ENCODE measurements around the gene FBXW5. TPM values are rescaled to one million over a fixed set of nuclear protein-coding genes. Genes with fewer than 3 reads are reported as not detected.

The FBXW5 gene
- total RNA-seq, 1 experiment from 2014 or later, result 50.8 TPM

- Mint-ChIP-seq H3K27ac (ENCODE audit: unreplicated experiment) (no peak overlapping the region), H3K4me1 (ENCODE audit: low read depth, unreplicated experiment) (peaks cover 4% of the 10 kb centered on the region), H3K27me3 (ENCODE audit: unreplicated experiment) (no peaks in the 10 kb centered on the region), H3K9me3 (ENCODE audit: low read depth, unreplicated experiment) (no peaks in the 10 kb centered on the region), H3K4me3 (ENCODE audit: low read depth, unreplicated experiment) (no peak overlapping the region), H3K36me3 (ENCODE audit: insufficient read depth, unreplicated experiment) (peaks cover 59% of the 10 kb centered on the region)
- no TSS peak for BruUV-seq (replicated peaks)
- intact Hi-C loops (cut with micrococcal nuclease; ENCODE audit: unreplicated experiment), result no loop called here
- CTCF ChIA-PET, result no interaction called here
- DNase-seq, result no peak
- TF ChIP-seq CTCF (IDR thresholded peaks at IDR 0.05; ENCODE audit: unreplicated experiment), result no peak
These were observed 10.3 kb downstream of the FBXW5 start for GRCh38 chr9:136934277-136934676.

GRCh38 chr9:136931611-136932130, 12.9 kb downstream of the FBXW5 start:
- CTCF ChIA-PET, result no interaction called here
- DNase-seq, result no peak
- no peak for TF ChIP-seq CTCF (IDR thresholded peaks at IDR 0.05; ENCODE audit: unreplicated experiment)
- H3K36me3 Mint-ChIP-seq (ENCODE audit: insufficient read depth, unreplicated experiment), result peaks cover 54% of the 10 kb centered on the region
- BruUV-seq (replicated peaks), result no TSS peak
- H3K9me3 Mint-ChIP-seq (ENCODE audit: low read depth, unreplicated experiment), result no peaks in the 10 kb centered on the region
- no peaks in the 10 kb centered on the region for H3K4me1 Mint-ChIP-seq (ENCODE audit: low read depth, unreplicated experiment)
- intact Hi-C loops (cut with micrococcal nuclease; ENCODE audit: unreplicated experiment), result no loop called here
- H3K4me3 Mint-ChIP-seq (ENCODE audit: low read depth, unreplicated experiment), result no peak overlapping the region
- H3K27me3 Mint-ChIP-seq (ENCODE audit: unreplicated experiment), result no peaks in the 10 kb centered on the region
- no peak overlapping the region for H3K27ac Mint-ChIP-seq (ENCODE audit: unreplicated experiment)

- CTCF ChIA-PET, result no interaction called here
- Mint-ChIP-seq H3K9me3 (ENCODE audit: low read depth, unreplicated experiment) (no peaks in the 10 kb centered on the region), H3K27me3 (ENCODE audit: unreplicated experiment) (no peaks in the 10 kb centered on the region), H3K36me3 (ENCODE audit: insufficient read depth, unreplicated experiment) (peaks cover 57% of the 10 kb centered on the region), H3K4me3 (ENCODE audit: low read depth, unreplicated experiment) (no peak overlapping the region), H3K27ac (ENCODE audit: unreplicated experiment) (no peak overlapping the region), H3K4me1 (ENCODE audit: low read depth, unreplicated experiment) (no peaks in the 10 kb centered on the region)
- no peak for TF ChIP-seq CTCF (IDR thresholded peaks at IDR 0.05; ENCODE audit: unreplicated experiment)
- no TSS peak for BruUV-seq (replicated peaks)
- DNase-seq, result no peak
- intact Hi-C loops (cut with micrococcal nuclease; ENCODE audit: unreplicated experiment), result no loop called here
These were observed 14.5 kb downstream of the FBXW5 start for GRCh38 chr9:136930014-136930413.

GRCh38 chr9:136928591-136928990, 15.9 kb downstream of the FBXW5 start:
- CTCF ChIA-PET, result no interaction called here
- Mint-ChIP-seq H3K4me3 (ENCODE audit: low read depth, unreplicated experiment) (no peak overlapping the region), H3K27ac (ENCODE audit: unreplicated experiment) (no peak overlapping the region), H3K9me3 (ENCODE audit: low read depth, unreplicated experiment) (no peaks in the 10 kb centered on the region), H3K4me1 (ENCODE audit: low read depth, unreplicated experiment) (no peaks in the 10 kb centered on the region), H3K27me3 (ENCODE audit: unreplicated experiment) (no peaks in the 10 kb centered on the region), H3K36me3 (ENCODE audit: insufficient read depth, unreplicated experiment) (peaks cover 50% of the 10 kb centered on the region)
- intact Hi-C loops (cut with micrococcal nuclease; ENCODE audit: unreplicated experiment), result no loop called here
- no peak for TF ChIP-seq CTCF (IDR thresholded peaks at IDR 0.05; ENCODE audit: unreplicated experiment)
- BruUV-seq (replicated peaks), result no TSS peak
- DNase-seq, result no peak
